GM12878 (cell line): Measurements from ENCODE around the gene CLEC4D. TPM values are rescaled to one million over a fixed set of nuclear protein-coding genes. Genes with fewer than 3 reads are reported as not detected.

Experiments used
- ATAC-seq: fragments of 200-7000 bp; cut with Tn5 transposase; 3 replicates; pipeline ENCODE4 v1.9.1; 2020; ENCODE audit warnings: mild to moderate bottlenecking, moderate library complexity
- BruUV-seq: library from RNA; stranded (reverse); fragments of 400-500 nt; replicated peaks from 2 replicates; lab custom pipeline; 2021; lab: Mats Ljungman, UMichigan
- CTCF ChIA-PET: fragments of 300-600 bp; sonication (Branson Sonifier 250); formaldehyde crosslinking; extraction: SDS; loops from one replicate; lab custom pipeline; 2021; ENCODE audit warnings: inconsistent platforms; lab: Yijun Ruan, JAX
- POLR2A ChIA-PET: fragments of 350-600 bp; formaldehyde crosslinking; extraction: SDS; loops from one replicate; lab custom pipeline; 2021; ENCODE audit warnings: inconsistent platforms; lab: Charles Lee
- RAD21 ChIA-PET: fragments of 300-600 bp; sonication (Branson Sonifier 250); formaldehyde crosslinking; loops from one replicate; lab custom pipeline; 2023; ENCODE audit warnings: antibody characterized with exemption; ENCODE audit not compliant: unreplicated experiment; lab: Charles Lee
- SMC1A ChIA-PET: fragments of 300-600 bp; sonication (Branson Sonifier 250); formaldehyde crosslinking; loops from one replicate; lab custom pipeline; 2023; ENCODE audit not compliant: unreplicated experiment, uncharacterized antibody; lab: Charles Lee
- DNase-seq: peaks from one replicate; pipeline ENCODE4 v3.0.0-alpha.2; 2011; ENCODE audit warnings: low read depth, low spot score
- FAIRE-seq: peaks from 3 replicates; lab custom pipeline; 2011; peaks lifted over from hg19 to GRCh38; lab: Jason Lieb, UNC
- H2AFZ ChIP-seq: 2 replicates; pipeline ENCODE4 v1.6.0; 2011; ENCODE audit warnings: low read depth, low read length, control low read depth; ENCODE audit not compliant: control insufficient read depth
- H3K27ac ChIP-seq: 2 replicates; pipeline ENCODE4 v1.5.1; 2011; ENCODE audit warnings: control low read depth; ENCODE audit not compliant: control insufficient read depth, insufficient read depth
- H3K27me3 ChIP-seq, 2 experiments: replicated peaks in 1 of 2; 2 replicates each; pipeline versions ENCODE4 v1.6.0 to v1.6.1; 2011; ENCODE audit warnings: low read length in 1 of 2; ENCODE audit not compliant: control insufficient read depth in 2 of 2, insufficient read depth in 2 of 2
- H3K36me3 ChIP-seq, 2 experiments: 2 replicates each; pipeline ENCODE4 v1.5.1; 2011; ENCODE audit warnings: low read length in 1 of 2; ENCODE audit not compliant: control insufficient read depth in 2 of 2, insufficient read depth in 2 of 2
- H3K4me1 ChIP-seq: 2 replicates; pipeline ENCODE4 v1.6.1; 2011; ENCODE audit warnings: mild to moderate bottlenecking, low read length, moderate library complexity, mixed read lengths; ENCODE audit not compliant: control insufficient read depth, insufficient read depth
- H3K4me2 ChIP-seq: 2 replicates; pipeline ENCODE4 v1.6.0; 2011; ENCODE audit warnings: control low read depth; ENCODE audit not compliant: control insufficient read depth, insufficient read depth
- H3K4me3 ChIP-seq: fragments of 200-600 bp; sonication (generic); 2 replicates; pipeline ENCODE4 v1.5.1; 2016
- H3K79me2 ChIP-seq: 2 replicates; pipeline ENCODE4 v1.6.0; 2011; ENCODE audit warnings: low read length; ENCODE audit not compliant: control insufficient read depth, insufficient read depth
- H3K9ac ChIP-seq: 2 replicates; pipeline ENCODE4 v1.8.0; 2011; ENCODE audit warnings: low read length, control low read depth, mixed read lengths; ENCODE audit not compliant: control insufficient read depth, insufficient read depth
- H3K9me3 ChIP-seq: replicated peaks from 3 replicates; pipeline ENCODE4 v1.5.1; 2011; ENCODE audit warnings: mild to moderate bottlenecking, low read length; ENCODE audit not compliant: control insufficient read depth, insufficient read depth
- H4K20me1 ChIP-seq: 2 replicates; pipeline ENCODE4 v1.6.0; 2011; ENCODE audit not compliant: control insufficient read depth, insufficient read depth
- ATF2 ChIP-seq: IDR thresholded peaks from 2 replicates; pipeline ENCODE4 v1.6.1; 2012; ENCODE audit warnings: low read length, inconsistent platforms
- EP300 ChIP-seq, 2 experiments: fragments of 150-350 bp in 1 of 2; IDR thresholded peaks; 2 replicates each; pipeline ENCODE4 v1.6.1; 2011 to 2012; ENCODE audit warnings: low read depth in 2 of 2, low read length in 2 of 2, borderline replicate concordance in 1 of 2, improper control_type of control experiment in 1 of 2, inconsistent platforms in 1 of 2; ENCODE audit not compliant: control insufficient read depth in 1 of 2
- EZH2 ChIP-seq: IDR thresholded peaks from 2 replicates; pipeline ENCODE4 v1.6.1; 2012; ENCODE audit warnings: low read depth, mild to moderate bottlenecking, control low read depth, inconsistent platforms, low read length, borderline replicate concordance; ENCODE audit not compliant: control insufficient read depth
- KAT2A ChIP-seq: conservative IDR thresholded peaks from 2 replicates; pipeline ENCODE4 v1.6.1; 2011; ENCODE audit warnings: low read depth, low read length; ENCODE audit not compliant: control insufficient read depth
- NFIC ChIP-seq: IDR thresholded peaks from 2 replicates; pipeline ENCODE4 v1.6.1; 2012; ENCODE audit warnings: low read depth, mild to moderate bottlenecking, inconsistent platforms, low read length, moderate library complexity
- POLR2AphosphoS2 ChIP-seq: IDR thresholded peaks from 2 replicates; pipeline ENCODE4 v1.6.1; 2011; ENCODE audit warnings: low read depth, mild to moderate bottlenecking, low read length, improper control_type of control experiment, moderate library complexity
- RB1 ChIP-seq: fragments of 450-650 bp; formaldehyde crosslinking; IDR thresholded peaks from 2 replicates; pipeline ENCODE4 v1.6.1; 2017; ENCODE audit warnings: mild to moderate bottlenecking, borderline replicate concordance
- RELA ChIP-seq: fragments of 450-650 bp; IDR thresholded peaks from 2 replicates; pipeline ENCODE4 v1.8.0; 2014; ENCODE audit warnings: borderline replicate concordance; ENCODE audit not compliant: partially characterized antibody
- SIN3A ChIP-seq: IDR thresholded peaks from 2 replicates; pipeline ENCODE4 v1.6.1; 2012; ENCODE audit warnings: low read depth, low read length, improper control_type of control experiment
- SIX5 ChIP-seq: IDR thresholded peaks from 2 replicates; pipeline ENCODE4 v1.6.1; 2011; ENCODE audit warnings: mild to moderate bottlenecking, low read depth, low read length, moderate library complexity; ENCODE audit not compliant: severe bottlenecking
- SREBF2 ChIP-seq: IDR thresholded peaks from 2 replicates; pipeline ENCODE4 v1.6.1; 2012; ENCODE audit warnings: mild to moderate bottlenecking, low read length
- SRF ChIP-seq, 2 experiments: IDR thresholded peaks; 2 replicates each; pipeline ENCODE4 v1.6.1; 2011; ENCODE audit warnings: low read depth in 2 of 2, low read length in 2 of 2, mild to moderate bottlenecking in 1 of 2, moderate library complexity in 1 of 2
- in situ Hi-C: fragments of 300-500 bp; cut with MboI; formaldehyde crosslinking; loops from 9 replicates; pipeline ENCODE4 v1.14.3; 2018; ENCODE audit warnings: mixed read lengths
- intact Hi-C: fragments of 100-400 bp; cut with micrococcal nuclease; formaldehyde crosslinking; loops from one replicate; pipeline ENCODE4 v1.14.2; 2022; ENCODE audit not compliant: unreplicated experiment
- polyA plus RNA-seq, 11 experiments: library from polyadenylated mRNA; depleted of rRNA in 4 of 11; unstranded in 6 of 11; stranded (reverse) in 5 of 11; fragments of >200 nt; fragmentation: Nextera tagmentation in 4 of 11; fragmentation: Illumina TruSeq in 1 of 11; extraction: Ambion mirVana in 4 of 11; extraction: Trizol in 1 of 11; gene quantifications; 1 replicate in 1 of 11; 2 replicates in 10 of 11; pipeline versions ENCODE4 v1.2.1 to v1.2.3, GENCODE V29; 2011 to 2016; ENCODE audit warnings: inconsistent platforms in 2 of 11, missing spikeins in 2 of 11, low read depth in 1 of 11
- total RNA-seq, 4 experiments: library from RNA; depleted of rRNA in 3 of 4; stranded (reverse); fragments of >200 nt in 3 of 4; fragmentation: Illumina TruSeq in 1 of 4; extraction: Trizol in 1 of 4; gene quantifications; 2 replicates each; pipeline versions ENCODE4 v1.2.1 to v1.2.3, GENCODE V29; 2013 to 2021
- TF ChIP-seq, protein P1 (sequence below): fragments of 450-650 bp; IDR thresholded peaks from 2 replicates; pipeline ENCODE4 v1.6.1; 2014; ENCODE audit warnings: mild to moderate bottlenecking

CLEC4D gene
- total and polyA plus RNA-seq, 10 of the 15 experiments (the other 5 are each of a cell fraction or from before 2014, with no cell fraction given) = not detected

- POLR2A ChIA-PET = no interaction called here
- no peak for TF ChIP-seq POLR2AphosphoS2
- no peak for TF ChIP-seq EP300 (IDR thresholded peaks at IDR 0.05; ENCODE audit: borderline replicate concordance in 1 of 2, control insufficient read depth in 1 of 2, low read depth in 2 of 2, low read length in 2 of 2)
- TF ChIP-seq SIN3A = no peak
- no peak for TF ChIP-seq KAT2A
- TF ChIP-seq SRF (IDR thresholded peaks at IDR 0.05; ENCODE audit: low read depth in 2 of 2, low read length in 2 of 2) = no peak
- no peak for TF ChIP-seq SREBF2
- no peak for TF ChIP-seq NFIC
- no peak for TF ChIP-seq EZH2
- TF ChIP-seq ATF2 = no peak
- TF ChIP-seq, protein P1, sequence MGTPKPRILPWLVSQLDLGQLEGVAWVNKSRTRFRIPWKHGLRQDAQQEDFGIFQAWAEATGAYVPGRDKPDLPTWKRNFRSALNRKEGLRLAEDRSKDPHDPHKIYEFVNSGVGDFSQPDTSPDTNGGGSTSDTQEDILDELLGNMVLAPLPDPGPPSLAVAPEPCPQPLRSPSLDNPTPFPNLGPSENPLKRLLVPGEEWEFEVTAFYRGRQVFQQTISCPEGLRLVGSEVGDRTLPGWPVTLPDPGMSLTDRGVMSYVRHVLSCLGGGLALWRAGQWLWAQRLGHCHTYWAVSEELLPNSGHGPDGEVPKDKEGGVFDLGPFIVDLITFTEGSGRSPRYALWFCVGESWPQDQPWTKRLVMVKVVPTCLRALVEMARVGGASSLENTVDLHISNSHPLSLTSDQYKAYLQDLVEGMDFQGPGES = no peak
- TF ChIP-seq RELA = no peak
- TF ChIP-seq SIX5 = no peak
- no peak for TF ChIP-seq RB1
- TF ChIP-seq, all 136 proteins: peak for 0
These were observed 37.6 kb upstream of the CLEC4D start for GRCh38 chr12:8475508-8476203.

More at GRCh38 chr12:8475508-8476203, 37.6 kb upstream of the CLEC4D start:
- SMC1A ChIA-PET = no interaction called here
- no peaks in the 10 kb centered on the region for H3K36me3 ChIP-seq
- DNase-seq (no peak), FAIRE-seq (no peak), ATAC-seq (no peak)
- no peaks in the 10 kb centered on the region for H3K79me2 ChIP-seq
- in situ Hi-C loops (no loop called here), intact Hi-C loops (no loop called here)
- H3K9me3 ChIP-seq = no peaks in the 10 kb centered on the region
- BruUV-seq = no TSS peak
- H3K4me3 ChIP-seq = no peak overlapping the region
- CTCF ChIA-PET = no interaction called here
- RAD21 ChIA-PET = no interaction called here
- H4K20me1 ChIP-seq = no peaks in the 10 kb centered on the region
- H3K9ac ChIP-seq = no peak overlapping the region
- peaks cover 0 to 3% of the 10 kb centered on the region in 2 experiments; a peak in 1 of 4 replicates for H3K27me3 ChIP-seq
- H2AFZ ChIP-seq = no peak overlapping the region
- H3K4me1 ChIP-seq = no peaks in the 10 kb centered on the region
- H3K4me2 ChIP-seq = no peak overlapping the region
- H3K27ac ChIP-seq = no peak overlapping the region
